HUES64 (cell line): ENCODE results near the gene MARCHF10.

Experiments used
- H3K27ac ChIP-seq: 2 replicates; pipeline ENCODE4 v1.7.0; 2013; ENCODE audit warnings: low read depth, low read length, inconsistent platforms
- H3K27me3 ChIP-seq: 2 replicates; pipeline ENCODE4 v1.6.1; 2013; ENCODE audit warnings: mild to moderate bottlenecking, low read length; ENCODE audit not compliant: insufficient read depth
- H3K36me3 ChIP-seq: 2 replicates; pipeline ENCODE4 v1.6.1; 2013; ENCODE audit warnings: mild to moderate bottlenecking, low read length; ENCODE audit not compliant: insufficient read depth
- H3K4me1 ChIP-seq: 2 replicates; pipeline ENCODE4 v1.6.1; 2013; ENCODE audit warnings: mild to moderate bottlenecking, low read length, moderate library complexity; ENCODE audit not compliant: insufficient read depth
- H3K4me3 ChIP-seq: 2 replicates; pipeline ENCODE4 v1.5.1; 2013; ENCODE audit warnings: mild to moderate bottlenecking, low read length, moderate library complexity
- H3K9ac ChIP-seq: 2 replicates; pipeline ENCODE4 v1.6.1; 2013; ENCODE audit warnings: mild to moderate bottlenecking, low read depth, low read length
- H3K9me3 ChIP-seq: 2 replicates; pipeline ENCODE4 v1.6.1; 2013; ENCODE audit warnings: low read depth, low read length; ENCODE audit not compliant: insufficient read depth
- WGBS: fragments of 150-250, 120-280 bp; methylation state at CpG from one replicate; pipeline ENCODE4 v1.1.7; 2013; ENCODE audit warnings: missing lambda C conversion rate; 5-methylcytosine and 5-hydroxymethylcytosine counted together

The MARCHF10 gene

DNA sequence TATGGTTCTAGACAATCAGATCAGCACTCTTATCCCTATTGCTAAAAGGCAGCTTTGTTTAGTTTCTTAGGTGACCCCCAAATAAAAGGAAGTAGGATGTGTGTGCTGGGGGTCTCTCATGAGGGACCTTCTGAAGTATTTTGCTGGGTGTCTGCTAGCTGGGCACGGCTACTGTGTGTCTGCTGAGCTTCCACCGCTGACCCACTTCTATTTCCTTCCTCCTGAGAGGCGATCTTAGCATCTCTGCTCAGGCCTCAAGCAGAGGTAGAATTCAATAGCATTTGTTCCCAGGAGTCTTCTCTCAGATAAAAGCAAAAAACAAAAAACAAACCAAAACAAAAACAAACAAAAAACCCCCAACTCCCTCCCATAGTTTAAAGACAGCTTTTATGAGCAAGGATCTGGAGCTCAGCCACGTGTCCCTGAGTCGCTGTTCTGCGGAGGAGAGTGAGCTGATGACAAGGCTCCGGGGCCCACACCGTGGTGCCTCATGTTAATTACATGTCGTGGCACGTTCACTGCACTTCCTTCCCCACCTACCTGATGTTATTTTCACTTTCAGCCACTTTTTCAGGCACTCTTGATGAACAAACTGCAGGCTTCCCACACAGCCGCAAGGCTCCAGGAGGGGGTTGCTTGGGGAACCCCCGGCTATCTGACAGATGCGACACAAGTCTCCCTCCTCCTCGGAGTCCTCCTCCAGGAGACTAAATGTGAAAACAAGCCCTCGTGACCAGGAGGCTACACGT, 83.5 kb downstream of the MARCHF10 start:
- Histone ChIP-seq H3K27me3 (no peaks in the 10 kb centered on the region), H3K9me3 (no peaks in the 10 kb centered on the region), H3K36me3 (no peaks in the 10 kb centered on the region), H3K9ac (no peak overlapping the region), H3K4me3 (no peak overlapping the region), H3K4me1 (peaks cover 14% of the 10 kb centered on the region), H3K27ac (no peak overlapping the region)
- whole genome bisulfite sequencing = 77% methylated on average over 16 of the region's 16 CpGs

DNA sequence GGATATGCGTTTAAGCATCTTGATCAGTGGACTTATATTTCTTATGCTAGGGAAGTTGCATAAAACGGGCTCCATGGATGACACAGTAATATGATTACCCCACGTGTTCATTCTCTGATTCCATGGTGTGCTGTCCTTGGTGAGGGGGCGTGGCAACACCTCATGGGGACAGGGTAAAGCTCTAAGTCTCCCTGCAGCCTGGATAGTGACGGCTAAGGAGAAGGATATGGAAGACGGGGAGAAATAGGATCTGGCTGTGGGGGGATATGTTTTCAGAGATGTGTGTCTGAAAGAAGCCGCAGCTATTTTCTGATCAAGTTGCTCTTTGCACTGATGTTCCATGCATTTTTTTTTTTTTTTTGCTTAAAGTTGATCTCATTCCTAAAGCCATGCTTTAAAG, 84.3 kb downstream of the MARCHF10 start:
- no peak overlapping the region for H3K27ac ChIP-seq
- H3K9me3 ChIP-seq = no peaks in the 10 kb centered on the region
- 65% methylated on average over 7 of the region's 7 CpGs for WGBS
- H3K36me3 ChIP-seq = no peaks in the 10 kb centered on the region
- no peaks in the 10 kb centered on the region for H3K27me3 ChIP-seq
- H3K4me1 ChIP-seq = peaks cover 14% of the 10 kb centered on the region
- no peak overlapping the region for H3K9ac ChIP-seq
- no peak overlapping the region for H3K4me3 ChIP-seq

DNA sequence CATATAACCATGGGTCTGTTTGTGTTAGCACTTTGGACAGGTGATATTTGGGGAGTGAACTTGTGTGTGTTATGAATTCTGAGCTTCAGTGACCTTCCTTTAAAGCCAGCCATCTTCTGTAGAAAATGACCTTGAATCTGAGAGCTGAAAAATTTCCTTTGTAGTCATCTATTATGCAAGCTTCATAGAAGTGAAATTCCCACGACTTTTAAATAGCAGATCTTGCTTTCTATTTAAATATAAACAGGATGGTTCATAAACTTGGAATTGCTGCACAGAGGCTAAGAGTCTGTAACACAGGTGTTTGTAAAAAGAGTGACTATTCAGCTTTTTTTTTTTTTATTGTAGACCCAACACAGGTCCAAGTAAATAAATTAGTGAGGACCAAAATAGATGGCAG, 85.5 kb downstream of the MARCHF10 start:
- Histone ChIP-seq H3K36me3 (no peaks in the 10 kb centered on the region), H3K4me1 (peaks cover 14% of the 10 kb centered on the region), H3K27ac (no peak overlapping the region), H3K27me3 (no peaks in the 10 kb centered on the region), H3K9ac (no peak overlapping the region), H3K9me3 (no peaks in the 10 kb centered on the region), H3K4me3 (no peak overlapping the region)
- WGBS = no CpG with 5 or more reads among the region's 1 CpG

DNA sequence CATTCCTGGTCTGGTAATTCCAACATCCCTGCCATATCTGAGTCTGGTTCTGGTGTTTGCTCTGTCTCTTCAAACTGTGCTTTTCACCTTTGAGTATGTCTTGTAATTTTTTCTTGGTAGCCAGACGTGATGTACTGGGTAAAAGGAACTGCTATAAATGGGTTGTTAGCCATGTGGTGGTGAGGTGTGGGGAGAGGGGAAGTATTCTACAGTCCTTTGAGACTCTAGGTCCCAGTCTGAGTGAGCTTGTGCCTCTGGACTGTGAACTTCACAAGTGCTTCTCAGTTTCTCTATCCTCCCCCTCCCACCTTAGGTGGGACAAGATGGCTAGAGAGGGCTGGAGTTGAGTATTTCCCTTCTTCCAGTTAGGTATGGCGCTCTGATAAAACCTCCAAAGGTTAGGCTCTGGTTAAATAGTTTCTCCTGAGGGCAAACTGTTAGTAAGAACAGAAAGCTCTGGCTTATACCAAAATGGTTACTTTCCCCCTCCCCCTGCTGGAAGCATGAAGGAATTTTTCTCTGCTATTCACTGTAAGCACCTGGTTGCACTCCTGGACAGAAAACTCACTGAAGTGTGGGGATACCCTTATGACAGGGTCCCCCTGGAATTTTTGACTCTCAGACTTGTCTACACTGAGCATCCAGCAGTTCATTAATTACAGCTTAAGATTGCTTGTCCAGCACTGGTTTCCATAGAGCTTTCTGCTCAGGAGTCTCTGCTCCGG, 87.8 kb downstream of the MARCHF10 start:
- Histone ChIP-seq H3K36me3 (no peaks in the 10 kb centered on the region), H3K4me1 (peaks cover 14% of the 10 kb centered on the region), H3K27ac (no peak overlapping the region), H3K4me3 (no peak overlapping the region), H3K9ac (no peak overlapping the region), H3K27me3 (no peaks in the 10 kb centered on the region), H3K9me3 (no peaks in the 10 kb centered on the region)
- 85% methylated on average over 3 of the region's 3 CpGs for WGBS

DNA sequence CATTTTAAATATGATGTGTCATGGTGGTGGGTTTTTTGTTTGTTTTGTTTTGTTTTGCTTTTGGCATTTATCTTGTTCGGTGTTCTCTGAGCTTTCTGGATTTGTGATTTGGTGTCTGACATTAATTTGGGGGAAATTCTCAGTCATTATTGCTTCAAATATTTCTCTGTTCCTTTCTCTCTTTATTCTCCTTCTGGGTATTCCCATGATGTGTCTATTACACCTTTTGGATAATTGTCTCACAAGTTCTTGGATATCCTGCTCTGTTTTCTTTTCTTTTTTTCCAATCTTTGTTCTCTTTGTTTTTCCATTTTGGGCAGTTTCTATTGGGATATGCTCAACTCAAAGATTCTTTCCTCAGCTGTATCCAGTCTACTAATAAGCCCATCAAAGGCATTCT, 88.5 kb downstream of the MARCHF10 start:
- H3K36me3 ChIP-seq = no peaks in the 10 kb centered on the region
- no peak overlapping the region for H3K27ac ChIP-seq
- H3K4me1 ChIP-seq = peaks cover 14% of the 10 kb centered on the region
- 100% methylated on average over 1 of the region's 1 CpG for WGBS
- no peak overlapping the region for H3K9ac ChIP-seq
- H3K27me3 ChIP-seq = no peaks in the 10 kb centered on the region
- no peaks in the 10 kb centered on the region for H3K9me3 ChIP-seq
- no peak overlapping the region for H3K4me3 ChIP-seq

DNA sequence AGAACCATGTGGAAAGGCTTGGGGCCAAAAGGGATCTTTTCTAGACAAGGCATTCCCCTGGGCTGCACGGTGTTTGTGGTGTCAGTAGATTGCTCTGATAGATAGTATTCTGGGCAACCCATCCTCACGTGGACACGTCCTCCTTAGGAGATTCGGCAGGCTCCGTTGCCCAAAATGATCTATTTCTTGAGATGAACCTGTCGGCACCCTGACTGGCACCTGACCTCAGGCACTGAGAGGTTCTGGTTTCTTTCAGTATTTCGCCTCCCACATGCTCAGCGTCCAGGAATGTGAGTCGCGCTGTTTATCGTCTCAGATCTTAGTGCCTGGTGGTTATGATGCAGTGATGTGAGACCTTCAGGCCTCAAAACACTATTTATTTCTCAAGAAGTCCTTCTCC, 89.7 kb downstream of the MARCHF10 start:
- H3K9me3 ChIP-seq = no peaks in the 10 kb centered on the region
- H3K4me3 ChIP-seq = no peak overlapping the region
- 95% methylated on average over 11 of the region's 11 CpGs for WGBS
- H3K27ac ChIP-seq = no peak overlapping the region
- H3K4me1 ChIP-seq = peaks cover 6% of the 10 kb centered on the region
- no peaks in the 10 kb centered on the region for H3K27me3 ChIP-seq
- H3K36me3 ChIP-seq = no peaks in the 10 kb centered on the region
- H3K9ac ChIP-seq = no peak overlapping the region

DNA sequence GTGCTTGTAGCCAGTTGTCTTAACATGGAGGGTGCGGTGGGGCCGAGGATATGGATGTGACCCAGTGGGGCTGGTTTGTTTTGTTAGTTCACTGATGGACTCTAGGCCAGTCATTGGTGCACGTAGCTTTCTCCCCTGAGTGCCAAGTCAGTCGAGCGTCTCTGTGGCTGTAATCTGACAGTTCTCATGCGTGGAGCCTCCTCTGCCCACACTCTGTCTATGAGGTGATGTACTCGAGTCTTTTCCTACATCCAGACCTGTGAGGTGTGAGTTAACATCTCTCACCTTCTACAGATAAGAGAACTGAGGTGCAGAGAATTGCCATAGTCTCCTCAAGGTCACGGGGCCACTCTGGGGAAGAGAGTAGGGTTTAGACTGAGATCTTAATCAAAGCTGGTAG, 90.2 kb downstream of the MARCHF10 start:
- Histone ChIP-seq H3K9ac (no peak overlapping the region), H3K27ac (no peak overlapping the region), H3K4me3 (no peak overlapping the region), H3K4me1 (peaks cover 6% of the 10 kb centered on the region), H3K36me3 (no peaks in the 10 kb centered on the region), H3K9me3 (no peaks in the 10 kb centered on the region), H3K27me3 (no peaks in the 10 kb centered on the region)
- WGBS = 94% methylated on average over 8 of the region's 8 CpGs

DNA sequence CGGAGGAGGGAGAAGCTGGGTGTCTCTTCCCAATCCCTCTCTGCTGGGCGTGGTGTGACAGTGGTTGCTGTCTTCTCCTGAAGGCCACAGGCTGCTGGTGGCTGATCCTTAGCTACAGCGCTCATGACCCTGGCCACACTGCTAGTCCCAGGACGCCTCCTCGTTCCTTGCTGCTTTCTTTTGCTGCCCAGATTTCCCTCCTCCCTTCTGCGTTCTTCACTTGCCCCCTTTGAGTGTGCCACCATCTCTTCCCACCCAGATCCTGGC, 90.6 kb downstream of the MARCHF10 start:
- Histone ChIP-seq H3K9me3 (no peaks in the 10 kb centered on the region), H3K4me1 (peaks cover 6% of the 10 kb centered on the region), H3K9ac (no peak overlapping the region), H3K4me3 (no peak overlapping the region), H3K27me3 (no peaks in the 10 kb centered on the region), H3K36me3 (no peaks in the 10 kb centered on the region), H3K27ac (no peak overlapping the region)
- WGBS = 94% methylated on average over 6 of the region's 6 CpGs

DNA sequence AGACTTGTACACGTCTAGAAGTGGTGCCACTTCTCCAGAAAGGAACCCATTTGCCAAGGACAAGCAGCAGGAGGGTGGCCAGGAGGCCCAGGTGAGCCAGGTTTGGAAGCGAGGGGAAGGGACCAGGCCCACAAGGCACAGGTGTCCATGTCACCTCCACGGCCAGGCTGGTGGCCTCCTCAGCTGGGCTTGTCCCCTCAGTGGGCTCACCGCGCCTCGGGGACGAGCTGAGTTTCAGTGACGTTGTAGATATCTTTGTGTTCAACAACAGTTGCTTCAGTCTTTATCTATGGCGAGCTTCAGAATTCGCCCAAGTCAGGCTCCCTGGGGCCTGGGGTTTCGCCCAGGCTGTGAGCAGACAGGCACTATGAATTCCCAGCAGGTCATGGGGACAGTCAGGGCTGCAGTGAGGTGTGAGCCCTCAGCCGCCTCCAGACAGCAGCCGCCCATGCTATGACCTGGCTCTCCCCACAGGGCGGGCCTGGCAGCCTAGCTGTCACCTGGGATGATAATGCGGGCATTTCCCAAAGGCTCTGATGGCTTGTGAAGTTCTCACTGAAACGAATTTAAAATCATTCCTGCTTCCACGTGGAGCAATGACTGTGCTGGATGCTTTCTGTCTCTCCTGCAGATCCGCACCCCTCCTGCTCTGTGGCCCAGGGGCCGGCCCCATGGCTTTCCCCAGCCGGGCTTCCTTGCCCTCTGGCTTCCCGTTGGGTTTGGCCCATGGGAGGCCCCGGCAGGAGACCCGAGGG, 91.1 kb downstream of the MARCHF10 start:
- no peaks in the 10 kb centered on the region for H3K9me3 ChIP-seq
- peaks cover 6% of the 10 kb centered on the region for H3K4me1 ChIP-seq
- no peak overlapping the region for H3K27ac ChIP-seq
- H3K36me3 ChIP-seq = no peaks in the 10 kb centered on the region
- no peak overlapping the region for H3K4me3 ChIP-seq
- no peaks in the 10 kb centered on the region for H3K27me3 ChIP-seq
- WGBS = 90% methylated on average over 23 of the region's 23 CpGs
- H3K9ac ChIP-seq = no peak overlapping the region

DNA sequence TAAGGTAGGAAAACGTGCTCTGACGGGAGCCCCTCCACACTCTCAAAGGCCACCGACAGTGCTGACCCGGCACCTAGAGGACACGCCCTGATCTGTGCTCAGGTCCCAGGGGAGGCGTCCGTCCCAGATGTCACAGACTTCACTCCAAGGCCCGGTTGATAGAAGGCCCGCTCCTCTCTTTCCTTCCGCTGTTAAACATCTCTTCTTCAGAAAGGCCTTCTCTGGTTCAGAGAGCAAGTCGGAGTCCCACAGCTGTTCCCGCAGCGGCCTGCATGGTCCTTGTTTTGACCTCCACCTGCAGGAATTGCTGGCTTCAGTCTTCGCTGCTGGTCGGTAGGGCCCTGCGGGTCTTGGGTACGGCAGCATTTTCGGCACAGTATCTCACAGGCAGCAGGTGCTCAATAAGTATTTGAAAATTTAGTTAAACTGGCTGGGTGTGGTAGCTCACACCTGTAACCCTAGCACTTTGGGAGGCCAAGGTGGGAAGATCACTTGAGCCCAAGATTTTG, 92.2 kb downstream of the MARCHF10 start:
- Histone ChIP-seq H3K9me3 (no peaks in the 10 kb centered on the region), H3K27me3 (no peaks in the 10 kb centered on the region), H3K4me3 (no peak overlapping the region), H3K4me1 (peaks cover 6% of the 10 kb centered on the region), H3K36me3 (no peaks in the 10 kb centered on the region), H3K9ac (no peak overlapping the region), H3K27ac (no peak overlapping the region)
- 96% methylated on average over 18 of the region's 18 CpGs for WGBS

DNA sequence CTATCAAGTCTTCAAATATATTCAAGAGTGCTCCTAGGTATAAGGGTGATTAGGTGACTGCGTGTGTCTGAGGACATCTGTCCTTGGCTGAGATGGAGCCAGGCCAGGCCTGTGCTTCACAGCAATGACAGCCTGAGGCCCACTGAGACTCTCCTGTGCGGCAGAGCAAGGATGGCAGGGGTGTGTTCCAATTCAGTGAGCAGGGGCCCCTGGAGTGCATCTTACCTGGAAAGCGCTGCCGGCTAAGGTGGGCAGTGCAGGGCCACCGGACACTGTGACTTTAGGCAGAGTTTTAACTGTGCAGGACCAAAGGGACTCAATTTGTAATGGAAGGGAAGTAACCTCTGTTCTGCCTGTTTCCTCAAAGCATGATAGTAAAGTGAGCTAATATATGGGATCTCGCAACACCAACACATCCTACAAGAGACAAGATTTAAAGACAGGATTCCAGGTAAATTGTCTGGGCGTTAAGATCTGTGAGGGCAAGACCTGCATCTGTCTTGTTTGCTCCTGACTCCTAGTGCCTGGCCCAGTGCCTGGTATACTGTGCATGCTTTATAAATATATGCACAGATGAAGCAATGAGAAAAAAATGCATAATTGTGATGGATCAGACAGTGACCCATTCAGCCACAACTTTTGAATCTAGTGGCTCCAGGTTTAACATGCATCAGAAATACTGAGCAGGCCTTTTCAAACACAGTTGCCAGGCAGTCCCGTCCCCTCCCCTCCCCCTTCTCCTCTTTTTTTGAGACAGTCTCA, 93.9 kb downstream of the MARCHF10 start:
- Histone ChIP-seq H3K4me1 (no peaks in the 10 kb centered on the region), H3K9ac (no peak overlapping the region), H3K9me3 (no peaks in the 10 kb centered on the region), H3K27ac (no peak overlapping the region), H3K4me3 (no peak overlapping the region), H3K27me3 (no peaks in the 10 kb centered on the region), H3K36me3 (no peaks in the 10 kb centered on the region)
- 90% methylated on average over 8 of the region's 8 CpGs for whole genome bisulfite sequencing
